B cell (primary cell): ENCODE measurements around the gene ATP6V1D. TPM values are rescaled to one million over a fixed set of nuclear protein-coding genes. Genes with fewer than 3 reads are reported as not detected.
A peak's percentile ranks its signal among the peaks of the same experiment; 100 is the strongest.

Experiments
- ATAC-seq: fragments of 200-7000 bp; cut with Tn5 transposase; one replicate; pipeline ENCODE4 v1.10.0; 2021; ENCODE audit warnings: low read depth, mild to moderate bottlenecking, moderate number of reproducible peaks, moderate library complexity
- CTCF ChIA-PET: fragments of 350-600 bp; sonication (Branson Sonifier 250); formaldehyde crosslinking; loops from one replicate; lab custom pipeline; 2021; ENCODE audit warnings: antibody characterized with exemption, inconsistent platforms; lab: Charles Lee
- POLR2A ChIA-PET: fragments of 350-600 bp; sonication (Branson Sonifier 250); formaldehyde crosslinking; loops from one replicate; lab custom pipeline; 2021; ENCODE audit warnings: antibody characterized with exemption; lab: Charles Lee
- DNase-seq: peaks from one replicate; pipeline ENCODE4 v3.0.0; 2013
- H2AFZ ChIP-seq: 2 replicates; pipeline ENCODE4 v1.6.1; 2012; ENCODE audit warnings: mild to moderate bottlenecking, low read depth, low read length; ENCODE audit not compliant: insufficient read depth, poor library complexity, severe bottlenecking
- H3K27ac ChIP-seq, 2 donors: 1 replicate in 1 of 2; 2 replicates in 1 of 2; pipeline ENCODE4 v1.5.1; 2012 to 2013; ENCODE audit warnings: low read length in 2 of 2, mild to moderate bottlenecking in 2 of 2, moderate library complexity in 1 of 2
- H3K27me3 ChIP-seq, 4 experiments: fragments of 200-600 bp in 1 of 4; sonication (generic) in 1 of 4; replicated peaks in 1 of 4; 1 replicate in 2 of 4; 2 replicates in 2 of 4; pipeline versions ENCODE4 v1.6.1 to v1.7.0; 2013 to 2016; ENCODE audit warnings: low read length in 3 of 4, mild to moderate bottlenecking in 2 of 4, mixed read lengths in 1 of 4, moderate library complexity in 1 of 4; ENCODE audit not compliant: insufficient read depth in 4 of 4, control insufficient read depth in 3 of 4; ENCODE audit errors: control extremely low read depth in 1 of 4
- H3K36me3 ChIP-seq, 2 experiments: replicated peaks in 1 of 2; 1 replicate in 1 of 2; 2 replicates in 1 of 2; pipeline versions ENCODE4 v1.6.1 to v1.7.1; 2013; ENCODE audit warnings: low read length in 1 of 2; ENCODE audit not compliant: insufficient read depth in 2 of 2, control insufficient read depth in 1 of 2; ENCODE audit errors: control extremely low read depth in 1 of 2, extremely low read depth in 1 of 2
- H3K4me1 ChIP-seq, 2 donors: fragments of 200-600 bp in 1 of 2; sonication (generic) in 1 of 2; 1 replicate in 1 of 2; 2 replicates in 1 of 2; pipeline versions ENCODE4 v1.5.1 to v1.6.1; 2013 to 2017; ENCODE audit warnings: low read length in 2 of 2; ENCODE audit not compliant: control insufficient read depth in 2 of 2, insufficient read depth in 2 of 2
- H3K4me2 ChIP-seq: replicated peaks from 2 replicates; pipeline ENCODE3; 2012; ENCODE audit warnings: mild to moderate bottlenecking, low read depth, low read length; ENCODE audit not compliant: poor library complexity, severe bottlenecking
- H3K4me3 ChIP-seq, 5 experiments: fragments of 200-600 bp in 1 of 5; sonication (generic) in 1 of 5; 1 replicate in 3 of 5; 2 replicates in 2 of 5; pipeline versions ENCODE4 v1.5.1 to v1.7.0; 2011 to 2016; ENCODE audit warnings: low read length in 4 of 5, mild to moderate bottlenecking in 4 of 5, low read depth in 2 of 5, control low read depth in 1 of 5, moderate library complexity in 1 of 5; ENCODE audit not compliant: insufficient read depth in 1 of 5; ENCODE audit errors: control extremely low read depth in 1 of 5, extremely low read depth in 1 of 5
- H3K79me2 ChIP-seq: fragments of 200-600 bp; sonication (generic); one replicate; pipeline ENCODE4 v1.6.0; 2016; ENCODE audit warnings: low read length; ENCODE audit not compliant: control insufficient read depth, insufficient read depth
- H3K9ac ChIP-seq: fragments of 200-600 bp; sonication (generic); 2 replicates; pipeline ENCODE4 v1.6.1; 2017; ENCODE audit warnings: mild to moderate bottlenecking, low read length, moderate library complexity
- H3K9me3 ChIP-seq, 3 donors: one replicate each; pipeline versions ENCODE4 v1.6.1 to v1.7.1; 2013; ENCODE audit warnings: low read length in 2 of 3; ENCODE audit not compliant: control insufficient read depth in 2 of 3, insufficient read depth in 1 of 3; ENCODE audit errors: control extremely low read depth in 1 of 3
- H4K20me1 ChIP-seq: 2 replicates; pipeline ENCODE4 v1.6.0; 2012; ENCODE audit warnings: mild to moderate bottlenecking, low read length; ENCODE audit not compliant: insufficient read depth, control insufficient read depth, poor library complexity, severe bottlenecking
- H3K27ac Mint-ChIP-seq: one replicate; pipeline ENCODE4 v1.8.0; 2021; ENCODE audit warnings: mixed read lengths
- H3K27me3 Mint-ChIP-seq: one replicate; pipeline ENCODE4 v1.8.0; 2021; ENCODE audit warnings: mixed read lengths
- H3K4me1 Mint-ChIP-seq: one replicate; pipeline ENCODE4 v1.8.0; 2021; ENCODE audit warnings: mixed read lengths
- H3K4me3 Mint-ChIP-seq: one replicate; pipeline ENCODE4 v1.8.0; 2021; ENCODE audit warnings: mixed read lengths
- H3K9me3 Mint-ChIP-seq: one replicate; pipeline ENCODE4 v1.8.0; 2022; ENCODE audit warnings: mixed read lengths; ENCODE audit not compliant: insufficient read depth
- EZH2 ChIP-seq: IDR thresholded peaks from 2 replicates; pipeline ENCODE4 v1.6.1; 2012; ENCODE audit warnings: borderline replicate concordance, low read depth, mild to moderate bottlenecking, moderate library complexity, low read length; ENCODE audit not compliant: insufficient read depth, poor library complexity, severe bottlenecking
- WGBS: methylation state at CpG from one replicate; pipeline ENCODE4 v1.1.5; 2013; ENCODE audit warnings: missing lambda C conversion rate; ENCODE audit not compliant: insufficient coverage; 5-methylcytosine and 5-hydroxymethylcytosine counted together
- intact Hi-C: fragments of 100-400 bp; cut with micrococcal nuclease; formaldehyde crosslinking; loops from one replicate; pipeline ENCODE4 v1.10.0; 2022
- polyA plus RNA-seq: library from polyadenylated mRNA; depleted of rRNA; stranded (reverse); fragments of >200 nt; gene quantifications from 2 replicates; pipeline ENCODE4 v1.2.3, GENCODE V29; 2012
- total RNA-seq, 2 donors: library from RNA; stranded (reverse); fragments of 120-200 nt in 1 of 2; gene quantifications; 1 replicate in 1 of 2; 2 replicates in 1 of 2; pipeline versions ENCODE4 v1.2.3 to v1.2.4, GENCODE V29; 2013 to 2022
- TF ChIP-seq, protein P1 (sequence below): fragments of 200-600 bp; IDR thresholded peaks from one replicate; pipeline ENCODE4 v1.8.0; 2022; ENCODE audit warnings: antibody characterized with exemption, mild to moderate bottlenecking

The ATP6V1D gene
- total and polyA plus RNA-seq, 2 donors (not counting 1 experiment from before 2014, with no cell fraction given): 6.4 to 35.3 TPM

- WGBS: 100% methylated on average over 2 of the region's 2 CpGs
- intact Hi-C loops: no loop called here
- Mint-ChIP-seq H3K4me3 (no peak overlapping the region), H3K27me3 (no peaks in the 10 kb centered on the region), H3K4me1 (no peaks in the 10 kb centered on the region), H3K27ac (peak overlapping the region; percentile 15), H3K9me3 (no peaks in the 10 kb centered on the region)
- Histone ChIP-seq H3K4me2 (no peak overlapping the region), H4K20me1 (no peaks in the 10 kb centered on the region), H3K9ac (no peak overlapping the region), H2AFZ (no peak overlapping the region), H3K36me3 (peaks cover 0 to 48% of the 10 kb centered on the region in 2 experiments), H3K27me3 (no peaks in the 10 kb centered on the region), H3K79me2 (no peaks in the 10 kb centered on the region), H3K4me1 (no peaks in the 10 kb centered on the region), H3K4me3 (no peak overlapping the region), H3K27ac (no peak overlapping the region), H3K9me3 (no peaks in the 10 kb centered on the region)
- TF ChIP-seq EZH2: no peak
- TF ChIP-seq, protein P1, sequence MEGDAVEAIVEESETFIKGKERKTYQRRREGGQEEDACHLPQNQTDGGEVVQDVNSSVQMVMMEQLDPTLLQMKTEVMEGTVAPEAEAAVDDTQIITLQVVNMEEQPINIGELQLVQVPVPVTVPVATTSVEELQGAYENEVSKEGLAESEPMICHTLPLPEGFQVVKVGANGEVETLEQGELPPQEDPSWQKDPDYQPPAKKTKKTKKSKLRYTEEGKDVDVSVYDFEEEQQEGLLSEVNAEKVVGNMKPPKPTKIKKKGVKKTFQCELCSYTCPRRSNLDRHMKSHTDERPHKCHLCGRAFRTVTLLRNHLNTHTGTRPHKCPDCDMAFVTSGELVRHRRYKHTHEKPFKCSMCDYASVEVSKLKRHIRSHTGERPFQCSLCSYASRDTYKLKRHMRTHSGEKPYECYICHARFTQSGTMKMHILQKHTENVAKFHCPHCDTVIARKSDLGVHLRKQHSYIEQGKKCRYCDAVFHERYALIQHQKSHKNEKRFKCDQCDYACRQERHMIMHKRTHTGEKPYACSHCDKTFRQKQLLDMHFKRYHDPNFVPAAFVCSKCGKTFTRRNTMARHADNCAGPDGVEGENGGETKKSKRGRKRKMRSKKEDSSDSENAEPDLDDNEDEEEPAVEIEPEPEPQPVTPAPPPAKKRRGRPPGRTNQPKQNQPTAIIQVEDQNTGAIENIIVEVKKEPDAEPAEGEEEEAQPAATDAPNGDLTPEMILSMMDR: no peak
- DNase-seq: no peak
- POLR2A ChIA-PET: no interaction called here
- ATAC-seq: no peak
- CTCF ChIA-PET: interaction anchor here (0.6 to 0.7 kb wide), 3 partner anchors 20 to 106 kb away, joined by 3 to 4 read pairs (median 3); no protein-coding TSS in a partner anchor
Observed at GRCh38 chr14:67385120-67385519, 25.5 kb upstream of the ATP6V1D start.

- H3K9me3 Mint-ChIP-seq: no peaks in the 10 kb centered on the region
- peaks cover 4% of the 10 kb centered on the region for H3K4me1 Mint-ChIP-seq
- no peak overlapping the region for H3K4me3 ChIP-seq
- ChIA-PET CTCF (interaction anchor here (0.8 kb wide), 1 partner anchor 42 kb away, joined by 4 read pairs; no protein-coding TSS in a partner anchor), POLR2A (no interaction called here)
- no peak overlapping the region for H3K27ac ChIP-seq
- H3K4me3 Mint-ChIP-seq: no peak overlapping the region
- ATAC-seq: no peak
- intact Hi-C loops: no loop called here
- H3K79me2 ChIP-seq: no peaks in the 10 kb centered on the region
- H3K9ac ChIP-seq: no peak overlapping the region
- no peaks in the 10 kb centered on the region for H4K20me1 ChIP-seq
- H3K4me1 ChIP-seq: no peaks in the 10 kb centered on the region
- H2AFZ ChIP-seq: no peak overlapping the region
- H3K27me3 ChIP-seq: no peaks in the 10 kb centered on the region
- TF ChIP-seq, protein P1: no peak
- TF ChIP-seq EZH2: no peak
- no peaks in the 10 kb centered on the region for H3K9me3 ChIP-seq
- peaks cover 4 to 79% of the 10 kb centered on the region in 2 experiments for H3K36me3 ChIP-seq
- no peak overlapping the region for H3K27ac Mint-ChIP-seq
- DNase-seq: no peak
- H3K4me2 ChIP-seq: no peak overlapping the region
- no peaks in the 10 kb centered on the region for H3K27me3 Mint-ChIP-seq
Observed at GRCh38 chr14:67377916-67378315, 18.3 kb upstream of the ATP6V1D start.
